HG02759 (cell line): ENCODE measurements around the gene MAP4K3.

ENCODE experiments used
- ATAC-seq: cut with Tn5 transposase; IDR thresholded peaks from one replicate; pipeline ENCODE4 v1.9.1; 2021; ENCODE audit warnings: mild to moderate bottlenecking, moderate library complexity; ENCODE audit not compliant: unreplicated experiment

MAP4K3 gene

DNA sequence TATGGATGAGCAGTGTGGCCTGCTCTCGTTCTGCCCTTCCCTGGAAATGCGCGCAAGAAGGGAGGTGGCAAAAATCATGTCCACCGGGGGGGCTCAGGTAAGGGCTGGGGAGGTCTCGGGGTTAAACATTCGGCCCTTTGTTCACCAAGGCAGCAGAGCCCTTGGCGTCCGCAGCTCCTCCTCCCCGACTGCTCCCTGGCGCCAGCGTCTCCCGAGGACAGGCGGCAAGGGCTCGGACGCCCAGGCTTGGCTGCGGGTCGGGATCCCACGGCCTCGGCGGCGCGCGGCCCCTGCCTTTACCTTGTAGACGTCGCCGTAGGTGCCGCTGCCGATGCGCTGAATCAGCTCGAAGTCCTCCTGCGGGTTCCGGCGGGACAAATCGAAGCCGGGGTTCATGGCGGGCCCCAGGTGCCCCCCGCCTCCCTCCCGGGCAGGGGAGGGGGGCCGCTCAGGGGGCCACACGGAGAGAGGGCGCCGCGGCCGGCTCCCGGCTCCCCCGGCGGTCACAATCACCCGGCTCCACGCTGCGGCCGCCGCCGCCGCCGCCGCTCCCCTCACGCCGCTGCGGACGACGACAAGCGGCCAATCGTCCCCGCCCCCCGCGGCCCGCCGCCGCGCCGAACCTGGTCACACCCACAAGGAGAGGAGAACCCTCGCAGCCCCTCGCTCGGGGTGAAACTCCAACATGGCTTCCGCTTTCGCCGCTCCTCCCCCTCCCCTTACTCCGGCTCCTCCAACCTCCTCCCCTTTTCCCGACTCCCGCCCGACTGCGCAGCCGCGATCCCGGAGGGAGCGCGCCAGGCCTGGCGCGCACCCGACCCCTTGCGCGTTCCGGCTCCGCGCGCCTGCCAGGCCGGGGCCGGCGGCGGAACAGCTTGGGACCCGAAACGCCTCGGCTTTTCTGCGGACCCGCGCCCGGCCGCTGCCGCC lies at the start of gene MAP4K3:
TSS of gene MAP4K3 (minus strand) at position 694 of the 930 bp plus-strand sequence. CDS start at position 396, 298 bp downstream.
- ATAC-seq, result peak; percentile 83

DNA sequence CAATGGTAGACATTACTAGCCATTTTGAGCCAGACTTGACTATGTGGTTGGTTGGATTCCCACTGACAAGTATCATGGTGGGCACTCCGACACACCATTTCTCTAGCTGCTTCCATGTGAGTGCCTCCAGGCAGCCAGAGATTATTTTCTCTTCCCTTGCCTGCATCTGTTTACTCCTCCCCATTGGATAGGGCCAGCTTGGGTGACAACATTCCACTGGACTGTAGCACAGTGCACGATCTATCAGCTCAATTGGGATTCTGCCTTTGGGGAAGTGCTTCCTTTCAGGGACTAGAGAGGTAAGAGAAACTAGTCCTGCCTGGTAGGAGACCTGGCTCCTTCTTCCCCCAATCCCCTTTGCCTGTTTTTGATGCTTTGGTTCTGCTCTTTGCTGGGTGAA lies 49.0 kb upstream of the MAP4K3 start:
- ATAC-seq, result no peak

DNA sequence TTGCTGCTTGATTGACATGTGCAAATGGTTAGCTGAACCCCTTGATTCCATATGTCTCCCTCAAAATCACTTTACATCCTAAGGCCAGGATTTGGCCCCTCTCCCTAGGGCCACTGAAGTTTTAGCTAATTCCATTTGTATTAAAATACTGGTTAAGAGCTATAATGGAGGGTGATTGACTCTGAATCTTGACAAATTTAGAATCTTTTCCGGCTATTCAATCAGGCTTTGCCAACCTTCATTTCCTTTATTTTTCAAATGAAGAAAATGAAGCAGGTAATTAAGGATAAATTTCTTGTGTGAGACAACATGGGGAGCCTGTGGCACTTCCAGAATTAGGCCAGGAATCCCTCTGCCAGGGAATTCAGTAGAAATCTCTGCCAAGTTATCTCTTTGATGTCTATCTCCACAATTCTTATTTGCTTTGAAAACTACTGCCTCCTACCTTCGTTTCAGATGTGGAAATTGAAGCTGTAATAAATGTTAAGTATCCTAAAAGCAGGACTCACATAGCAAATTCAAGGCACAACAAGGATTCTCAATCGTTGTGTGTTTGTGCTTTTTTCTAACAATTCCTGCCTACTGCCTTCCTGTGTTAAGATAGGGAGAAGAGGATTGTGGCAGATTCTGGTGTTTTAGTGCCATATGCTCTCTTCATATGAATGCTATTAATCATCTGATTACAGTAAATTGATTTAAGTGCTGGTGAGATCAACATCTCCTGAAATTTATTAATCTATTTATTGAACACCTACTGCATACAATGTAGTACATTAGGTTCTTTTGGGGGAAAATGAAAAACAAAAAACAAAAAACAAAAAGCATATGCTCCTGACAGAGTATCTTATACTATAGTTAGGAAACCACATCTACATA lies 47.8 kb upstream of the MAP4K3 start:
- ATAC-seq, result no peak

DNA sequence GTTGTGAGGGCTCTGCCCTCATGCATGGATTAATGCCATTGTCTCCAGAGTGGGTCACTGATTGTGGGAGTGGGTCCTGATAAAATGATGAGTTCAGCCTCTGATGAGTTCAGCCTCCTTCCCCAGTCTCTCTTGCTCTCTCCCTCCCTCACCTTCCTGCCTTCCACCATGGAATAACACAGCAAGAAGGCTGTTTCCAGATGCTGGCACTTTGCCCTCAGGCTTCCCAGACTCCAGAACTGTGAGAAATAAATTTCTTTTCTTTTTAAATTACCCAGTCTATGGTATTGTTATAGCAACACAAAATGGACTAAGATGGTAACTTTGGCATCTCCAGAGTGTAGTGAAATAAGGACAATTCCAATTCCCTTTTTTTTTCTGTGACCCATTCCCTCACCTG lies 47.1 kb upstream of the MAP4K3 start:
- ATAC-seq, result no peak

DNA sequence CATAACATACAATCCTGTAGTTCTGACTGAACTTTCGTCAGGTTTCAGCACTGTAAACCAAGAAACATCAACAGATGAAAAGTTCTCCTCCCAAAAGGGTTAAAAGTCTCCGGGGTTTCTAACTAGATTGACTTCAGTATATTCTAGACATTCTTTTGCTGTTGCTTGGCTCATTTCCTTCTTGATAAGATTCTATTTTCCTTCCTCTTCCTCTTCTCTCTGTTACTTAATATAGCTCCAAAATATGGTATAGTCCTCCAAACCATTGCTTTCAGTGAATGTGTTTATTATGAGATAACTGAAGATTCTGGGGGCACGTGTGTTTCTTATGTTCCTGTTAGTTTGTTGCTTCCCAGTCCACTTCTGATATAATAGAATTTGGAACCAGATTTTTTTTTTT lies 46.4 kb upstream of the MAP4K3 start:
- no peak for ATAC-seq

DNA sequence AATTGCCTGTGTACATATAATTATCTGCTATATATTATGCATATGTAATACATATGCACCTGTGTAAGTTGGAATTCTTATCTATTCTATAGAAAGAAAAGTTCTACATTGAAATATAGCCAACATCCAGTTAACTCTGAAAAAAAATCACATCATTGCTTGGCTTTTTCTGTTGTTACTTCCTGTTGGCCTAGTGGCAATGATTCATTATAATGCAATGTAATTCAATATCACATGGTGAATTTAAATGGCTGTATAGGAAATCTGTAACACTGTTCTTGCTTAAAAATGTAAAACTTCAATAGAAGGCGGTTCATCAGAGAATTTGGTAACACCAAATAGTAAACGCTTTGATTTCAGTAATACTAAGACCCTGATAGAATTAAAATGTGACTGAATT lies 44.5 kb upstream of the MAP4K3 start:
- ATAC-seq, result no peak

DNA sequence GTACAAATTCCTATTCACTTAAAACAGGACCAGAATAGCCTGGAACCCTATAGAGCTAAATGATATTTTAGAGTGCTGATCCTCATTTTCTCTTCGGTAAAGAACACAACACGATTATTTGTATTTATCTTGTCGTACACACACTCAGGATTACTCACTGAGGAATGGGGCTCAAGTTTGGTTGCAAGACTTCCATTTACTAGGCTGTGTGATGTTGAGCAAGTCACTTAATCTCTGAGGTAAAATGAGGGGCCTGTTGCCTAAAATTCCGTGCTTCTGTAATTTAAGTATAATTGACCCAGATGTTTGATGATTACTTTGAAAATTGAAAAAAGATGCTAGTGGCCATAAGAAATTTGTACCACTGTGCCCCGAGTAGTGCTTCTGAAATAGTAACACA lies 42.6 kb upstream of the MAP4K3 start:
- no peak for ATAC-seq

DNA sequence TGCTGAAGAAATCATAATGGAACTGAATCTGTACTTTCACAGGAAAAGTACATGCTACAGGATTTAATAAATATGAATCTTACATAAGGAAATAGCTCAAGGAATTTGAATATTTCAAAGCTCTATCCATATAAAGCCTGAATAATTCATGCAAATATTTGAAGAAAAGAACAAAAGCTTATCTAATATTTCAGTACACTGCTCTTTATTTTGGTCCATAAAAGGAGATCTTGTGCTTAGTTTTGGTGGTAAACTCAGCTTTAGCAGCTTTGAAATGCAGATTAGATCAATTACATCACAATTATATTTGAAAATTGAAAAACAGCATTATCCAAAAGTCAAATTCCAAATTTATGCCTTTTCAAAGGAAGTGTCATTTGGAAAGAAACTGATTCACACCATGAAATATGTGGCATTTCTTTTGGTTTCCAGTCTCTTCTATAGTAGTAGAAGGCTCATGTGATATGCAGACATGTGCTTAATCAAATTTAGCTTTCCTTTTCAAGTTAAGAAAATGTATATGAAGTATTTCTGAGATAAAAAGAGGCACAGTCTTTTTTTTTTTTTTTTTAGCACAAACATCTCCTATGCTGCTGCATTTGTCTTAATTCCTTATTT lies 42.1 kb upstream of the MAP4K3 start:
- ATAC-seq, result no peak

DNA sequence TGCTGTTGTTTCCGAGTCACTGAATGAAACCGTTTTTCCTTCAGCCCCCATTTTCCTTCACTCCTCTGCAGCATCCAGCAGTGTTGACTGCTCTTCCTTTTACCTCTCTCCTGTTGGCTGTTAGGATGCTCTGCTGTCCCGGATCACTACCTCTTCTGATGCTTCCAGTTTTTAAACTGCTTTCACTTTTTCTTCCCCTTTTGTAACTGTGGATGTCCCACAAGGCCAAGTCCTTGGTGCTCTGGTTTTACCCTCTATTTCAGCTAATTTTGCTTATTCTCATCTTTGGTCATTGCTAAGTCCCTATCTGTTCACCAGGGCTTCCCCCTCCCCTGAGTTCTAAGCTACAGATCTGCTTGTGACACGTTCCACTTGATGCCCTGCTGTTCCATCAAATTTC lies 39.4 kb upstream of the MAP4K3 start:
- ATAC-seq, result peak; percentile 96

DNA sequence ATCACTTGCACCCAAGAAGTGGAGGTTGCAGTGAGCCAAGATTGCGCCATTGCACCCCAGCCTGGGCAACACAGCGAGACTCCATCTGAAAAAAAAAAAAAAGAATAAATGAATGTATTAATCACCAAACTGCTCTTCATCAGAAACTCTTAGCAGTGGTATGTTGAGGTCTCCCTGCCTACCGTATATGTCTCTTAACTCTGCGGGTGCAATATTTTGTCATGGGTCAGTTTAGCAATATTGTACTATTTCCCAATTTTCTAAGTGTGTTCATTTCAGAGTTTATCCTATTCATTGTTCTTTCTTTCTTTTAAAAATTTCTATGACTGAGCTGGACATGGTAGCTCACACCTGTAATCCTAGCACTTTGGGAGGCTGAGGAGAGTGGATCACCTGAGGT lies 37.9 kb upstream of the MAP4K3 start:
- no peak for ATAC-seq

DNA sequence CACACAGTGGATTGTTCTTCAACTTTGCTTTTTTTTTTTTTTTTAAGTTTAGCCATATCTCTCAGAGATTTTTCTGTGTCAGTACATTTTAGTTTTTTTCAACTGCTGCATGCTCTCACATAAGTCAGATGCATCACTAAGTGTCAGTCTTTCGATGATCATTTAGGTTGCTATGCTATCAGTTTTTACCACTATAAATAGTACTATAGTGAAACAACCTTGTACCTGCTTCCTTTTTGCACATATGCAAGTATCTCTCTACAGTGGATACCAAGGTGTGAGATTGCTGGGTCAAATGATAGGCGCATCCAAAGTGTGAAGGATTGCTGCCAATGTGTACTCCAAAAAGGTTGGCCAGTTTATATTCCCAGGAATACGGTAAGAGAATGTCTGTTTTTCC lies 33.5 kb upstream of the MAP4K3 start:
- ATAC-seq, result peak; percentile 24

DNA sequence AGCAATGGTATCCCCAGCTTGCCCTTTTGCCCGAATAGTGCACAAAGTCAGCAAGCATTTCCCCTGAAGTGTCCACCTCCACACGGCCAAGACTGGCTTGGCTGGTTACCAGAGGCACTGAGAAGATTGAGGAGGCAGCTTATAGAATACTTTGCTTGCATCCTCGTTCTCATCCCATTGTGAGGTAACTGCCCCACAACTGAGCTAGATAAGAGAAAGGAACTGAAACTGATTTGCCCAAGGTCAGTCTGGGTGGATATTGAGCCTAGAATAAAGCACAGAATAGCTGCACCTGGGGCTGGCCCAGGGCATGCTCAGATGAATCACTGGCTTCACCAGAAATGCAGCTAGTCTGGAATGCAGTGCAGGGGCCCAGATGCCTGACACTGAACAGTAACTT lies 32.7 kb upstream of the MAP4K3 start:
- ATAC-seq, result peak; percentile 93

DNA sequence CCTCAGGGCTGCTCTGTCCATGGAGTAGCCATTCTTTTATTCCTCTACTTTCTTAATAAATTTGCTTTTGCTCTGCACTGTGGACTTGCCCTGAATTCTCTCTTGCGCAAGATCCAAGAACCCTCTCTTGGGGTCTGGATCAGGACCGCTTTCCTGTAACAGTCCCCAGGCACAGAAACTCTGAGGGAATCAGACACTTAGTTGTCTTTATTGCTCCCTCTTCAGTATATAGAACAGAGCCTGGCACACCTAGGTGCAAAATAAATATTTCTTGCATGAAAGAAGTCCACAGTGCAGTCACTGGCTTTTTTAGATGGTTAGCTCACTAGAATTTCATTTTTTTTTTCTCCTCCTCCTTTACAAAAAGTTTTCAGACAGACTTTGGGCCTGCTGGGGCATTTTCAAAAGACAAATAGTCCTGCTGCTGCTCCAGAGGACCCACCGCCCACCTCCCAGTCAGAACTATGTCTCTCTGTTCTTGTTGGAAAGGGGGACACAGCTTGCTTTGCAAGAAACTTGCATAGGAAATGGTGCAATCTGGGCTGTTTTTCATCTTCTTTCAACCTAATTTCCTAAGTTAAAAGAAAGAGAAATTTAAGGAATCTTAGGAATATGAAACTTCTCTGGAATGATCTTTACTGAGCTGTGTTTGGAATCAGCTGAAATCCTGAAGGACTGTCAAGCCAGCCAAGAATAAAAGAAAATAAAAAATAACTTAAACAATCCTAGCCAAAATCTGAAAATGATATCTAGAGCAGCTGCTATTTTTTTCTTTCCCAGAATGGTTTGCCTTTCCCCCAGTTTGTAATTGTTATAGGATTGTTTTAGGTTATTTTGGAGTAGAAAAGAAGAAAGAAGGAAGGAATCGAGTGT lies 31.7 kb upstream of the MAP4K3 start:
- ATAC-seq, result no peak

DNA sequence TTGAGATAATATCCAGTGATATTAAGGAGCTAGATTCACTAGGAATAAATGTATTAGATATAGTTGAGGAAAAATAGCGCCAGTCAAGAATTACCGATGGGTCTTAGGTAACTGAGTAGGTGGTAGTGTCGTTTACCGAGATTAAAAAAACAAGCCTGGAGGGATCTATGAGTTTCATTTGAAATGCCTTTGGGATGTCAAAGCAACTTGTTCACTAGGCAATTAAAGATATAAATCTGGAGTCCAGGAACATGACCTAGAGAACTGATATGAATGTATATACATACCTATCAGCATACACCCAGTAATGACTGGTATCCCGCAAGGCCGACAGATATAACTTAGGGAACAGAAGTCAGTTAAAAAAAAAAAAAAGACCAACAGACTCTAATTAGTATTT lies 29.2 kb upstream of the MAP4K3 start:
- no peak for ATAC-seq

DNA sequence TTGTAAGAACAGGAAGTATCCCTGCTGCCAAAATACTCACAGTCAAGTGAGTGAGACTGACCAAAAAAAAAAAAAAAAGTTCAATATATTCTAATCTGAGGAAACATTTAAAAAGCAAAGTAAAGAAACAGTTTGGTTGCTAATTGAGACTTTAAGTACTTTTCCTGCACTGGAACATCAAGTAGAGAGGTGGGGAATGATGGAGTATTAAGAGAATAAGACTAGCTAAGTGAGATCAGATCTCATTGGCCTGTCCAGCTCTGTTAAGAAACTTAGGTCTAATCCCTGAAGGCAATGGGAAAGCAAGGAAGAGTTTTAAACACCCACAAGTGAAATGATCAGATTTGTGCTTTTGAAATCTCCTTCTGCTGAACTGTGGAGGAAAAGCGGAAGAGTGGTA lies 27.8 kb upstream of the MAP4K3 start:
- no peak for ATAC-seq

DNA sequence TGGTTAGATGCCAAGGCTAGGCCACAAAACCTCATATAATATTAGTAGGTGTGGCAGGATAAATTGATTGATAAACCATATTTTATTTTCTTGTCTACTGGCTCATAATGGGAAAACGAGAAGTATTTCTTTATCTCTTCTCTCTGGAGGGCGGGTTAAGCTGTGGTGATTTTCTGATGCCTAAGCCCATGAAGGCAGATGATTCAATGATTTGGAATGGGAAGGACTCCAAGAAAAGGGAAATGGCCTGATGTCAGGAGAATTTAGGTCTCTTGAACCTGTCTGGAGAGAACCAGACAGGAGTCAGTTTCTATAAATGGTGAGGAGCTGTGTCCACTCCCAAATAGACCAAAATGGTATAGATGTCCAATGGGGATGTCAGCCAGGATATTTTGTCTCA lies 18.7 kb upstream of the MAP4K3 start:
- ATAC-seq, result no peak

DNA sequence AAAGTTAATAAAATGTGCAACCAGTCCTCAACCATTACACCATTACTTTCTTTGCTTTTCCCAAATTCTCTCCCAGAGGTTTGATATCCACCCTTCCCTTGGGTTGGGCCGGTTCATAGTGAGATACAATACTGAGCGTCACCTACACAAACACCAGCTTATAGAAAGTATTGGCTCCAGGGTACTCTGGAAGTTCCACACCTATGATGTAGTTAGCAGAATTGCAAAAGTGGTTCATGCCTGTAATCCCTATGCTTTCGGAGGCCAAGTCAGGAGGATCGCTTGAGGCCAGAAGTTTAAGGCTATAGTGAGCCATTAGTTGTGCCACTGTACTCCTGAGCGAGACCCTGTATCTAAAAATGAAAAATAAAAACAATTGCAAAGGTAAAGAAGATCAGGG lies 15.3 kb upstream of the MAP4K3 start:
- no peak for ATAC-seq

DNA sequence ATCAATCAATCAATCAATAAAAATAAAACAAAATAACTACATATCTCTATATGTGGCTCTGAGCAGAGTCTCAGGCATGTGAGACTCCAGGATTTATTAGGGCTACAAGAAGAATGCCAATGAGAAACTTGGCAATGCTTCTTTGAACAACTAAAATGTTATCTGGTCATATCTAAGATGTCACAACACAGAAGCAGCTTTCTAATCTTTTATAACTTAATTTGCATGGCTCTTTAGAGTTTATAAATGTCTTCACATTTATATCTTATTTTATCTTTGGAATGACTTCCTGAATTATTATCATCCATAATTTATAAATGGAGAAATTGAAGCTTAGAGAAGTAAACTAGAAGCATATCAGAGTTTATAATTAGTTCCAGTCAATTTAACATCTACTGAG lies 14.9 kb upstream of the MAP4K3 start:
- ATAC-seq, result no peak

DNA sequence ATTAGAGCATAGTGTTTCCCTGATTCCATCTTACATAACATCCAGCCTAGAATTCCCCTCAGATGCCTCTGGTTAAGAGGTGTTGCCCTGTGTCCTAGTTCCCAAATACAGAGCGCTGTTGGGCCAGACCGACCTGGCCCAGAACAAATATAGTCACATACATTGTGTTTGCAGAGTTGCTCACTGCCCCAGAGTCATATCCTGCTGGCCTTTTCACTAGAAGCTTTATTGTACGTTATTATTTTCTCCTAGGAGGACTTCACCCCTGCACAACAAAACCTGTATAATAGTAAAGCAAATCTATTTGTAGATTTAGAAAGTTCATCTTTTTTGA lies 11.1 kb upstream of the MAP4K3 start:
- ATAC-seq, result no peak

DNA sequence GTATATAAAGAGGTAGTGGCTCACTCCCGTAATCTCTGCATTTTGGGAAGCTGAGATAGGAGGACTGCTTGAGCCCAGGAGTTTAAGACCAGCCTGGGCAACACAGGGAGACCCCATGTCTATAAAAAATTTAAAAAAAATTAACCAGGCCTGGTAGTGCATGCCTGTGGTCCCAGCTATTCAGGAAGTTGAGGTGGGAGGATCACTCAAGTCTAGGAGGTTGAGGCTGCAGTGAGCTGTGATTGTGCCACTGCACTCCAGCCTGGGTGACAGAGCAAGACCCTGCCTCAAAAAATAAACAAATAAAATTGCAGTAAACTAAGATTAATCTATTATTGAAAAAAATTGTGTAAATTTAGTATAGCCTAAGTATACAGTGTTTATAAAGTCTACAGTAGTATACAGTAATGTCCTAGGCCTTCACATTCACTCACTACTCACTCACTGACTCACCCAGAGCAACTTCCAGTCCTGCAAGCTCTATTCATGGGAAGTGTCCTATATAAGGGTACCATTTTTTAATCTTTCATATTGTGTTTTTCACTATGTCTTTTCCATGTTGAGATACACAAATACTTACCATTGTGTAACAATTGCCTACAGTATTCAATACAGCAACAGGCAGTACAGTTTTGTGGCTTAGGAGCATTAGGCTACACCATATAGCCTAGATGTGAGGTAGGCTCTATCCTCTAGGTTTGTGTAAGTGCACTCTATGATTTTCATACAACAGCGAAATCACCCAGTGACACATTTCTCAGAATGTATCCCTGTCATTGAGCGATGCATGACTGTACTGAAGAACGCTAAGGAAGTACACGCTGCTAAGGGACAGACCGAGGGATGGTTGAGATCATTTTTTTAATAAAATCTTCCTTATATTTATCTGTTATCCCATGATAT lies 10.4 kb upstream of the MAP4K3 start:
- ATAC-seq, result no peak
